22Rv1 (cell line): ENCODE data around the gene SKI.

ENCODE experiments used
- ZFX ChIP-seq: fragments of 450-650 bp; IDR thresholded peaks from 2 replicates; pipeline ENCODE4 v1.6.1; 2017; ENCODE audit warnings: antibody characterized with exemption, borderline replicate concordance
- TF ChIP-seq, protein P1 (sequence below): fragments of 450-650 bp; IDR thresholded peaks from 2 replicates; pipeline ENCODE4 v1.5.1; 2017; ENCODE audit warnings: mild to moderate bottlenecking

DNA sequence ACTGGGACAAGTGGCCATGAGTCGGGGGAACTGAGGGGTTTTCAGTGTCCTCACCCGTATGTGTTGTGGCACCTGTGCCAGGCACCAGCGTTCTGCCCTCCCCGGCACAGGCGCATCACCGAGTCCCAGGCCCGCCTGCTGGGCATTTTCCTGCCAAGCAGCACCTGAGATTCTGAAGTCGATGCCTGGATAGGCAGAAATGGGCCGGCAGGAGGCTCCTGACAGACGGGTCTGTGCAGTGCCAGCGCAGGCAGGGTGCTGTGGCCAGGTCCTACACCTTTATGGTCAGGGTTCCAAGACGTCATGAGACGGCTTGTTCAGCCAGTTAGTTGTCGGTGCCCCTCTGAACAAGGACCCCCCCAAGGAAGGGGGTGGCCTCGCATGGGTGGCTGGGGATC lies 44.2 kb upstream of the SKI start:
- TF ChIP-seq, protein P1, sequence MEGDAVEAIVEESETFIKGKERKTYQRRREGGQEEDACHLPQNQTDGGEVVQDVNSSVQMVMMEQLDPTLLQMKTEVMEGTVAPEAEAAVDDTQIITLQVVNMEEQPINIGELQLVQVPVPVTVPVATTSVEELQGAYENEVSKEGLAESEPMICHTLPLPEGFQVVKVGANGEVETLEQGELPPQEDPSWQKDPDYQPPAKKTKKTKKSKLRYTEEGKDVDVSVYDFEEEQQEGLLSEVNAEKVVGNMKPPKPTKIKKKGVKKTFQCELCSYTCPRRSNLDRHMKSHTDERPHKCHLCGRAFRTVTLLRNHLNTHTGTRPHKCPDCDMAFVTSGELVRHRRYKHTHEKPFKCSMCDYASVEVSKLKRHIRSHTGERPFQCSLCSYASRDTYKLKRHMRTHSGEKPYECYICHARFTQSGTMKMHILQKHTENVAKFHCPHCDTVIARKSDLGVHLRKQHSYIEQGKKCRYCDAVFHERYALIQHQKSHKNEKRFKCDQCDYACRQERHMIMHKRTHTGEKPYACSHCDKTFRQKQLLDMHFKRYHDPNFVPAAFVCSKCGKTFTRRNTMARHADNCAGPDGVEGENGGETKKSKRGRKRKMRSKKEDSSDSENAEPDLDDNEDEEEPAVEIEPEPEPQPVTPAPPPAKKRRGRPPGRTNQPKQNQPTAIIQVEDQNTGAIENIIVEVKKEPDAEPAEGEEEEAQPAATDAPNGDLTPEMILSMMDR: no peak
- TF ChIP-seq ZFX: no peak
